Measurements from ENCODE around the gene INPP5D. TPM values are rescaled to one million over a fixed set of nuclear protein-coding genes. Genes with fewer than 3 reads are reported as not detected.
A peak's percentile ranks its signal among the peaks of the same experiment; 100 is the strongest.

INPP5D gene
- total and polyA plus RNA-seq, 2 donors (not counting 1 experiment from before 2014, with no cell fraction given) = 152 to 444 TPM

DNA sequence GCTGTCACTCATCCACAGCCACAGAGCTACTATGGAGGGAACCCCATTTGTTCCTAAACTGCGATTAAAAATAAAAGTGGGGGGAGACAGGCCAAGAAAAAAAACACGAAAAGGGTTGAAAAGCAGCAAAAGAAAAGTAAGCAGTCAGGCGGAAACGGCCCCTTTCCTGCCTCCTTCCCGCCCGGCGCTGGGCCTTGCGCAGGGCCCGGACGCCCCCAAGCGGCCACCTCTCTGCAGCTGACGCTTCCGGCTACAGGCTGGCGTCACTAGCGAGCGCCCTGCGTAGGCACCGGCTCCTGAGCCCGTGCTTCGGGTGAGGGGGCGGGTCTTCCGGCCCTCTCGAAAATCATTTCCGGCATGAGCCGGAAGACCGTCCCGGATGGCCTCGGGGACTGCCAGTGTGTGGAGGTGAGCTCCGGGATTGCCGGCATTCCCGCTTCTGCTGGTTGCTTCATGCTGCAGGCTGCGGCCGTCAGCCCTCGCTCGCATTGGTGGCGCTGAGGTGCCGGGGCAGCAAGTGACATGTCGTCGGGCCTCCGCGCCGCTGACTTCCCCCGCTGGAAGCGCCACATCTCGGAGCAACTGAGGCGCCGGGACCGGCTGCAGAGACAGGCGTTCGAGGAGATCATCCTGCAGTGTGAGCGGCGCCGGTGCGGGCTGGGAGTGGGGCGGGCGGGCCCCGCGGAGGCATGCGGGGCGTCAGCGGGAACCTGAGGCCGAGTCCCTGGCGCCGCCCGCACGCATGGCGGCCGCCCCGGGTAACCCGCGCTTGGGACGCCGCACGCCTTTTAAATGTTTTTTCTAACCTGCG lies 191.4 kb downstream of the INPP5D start, which contains the start of gene ATG16L1:
Gene ATG16L1, plus strand, starts transcription at position 368 of the 811 bp plus-strand sequence. Its CDS starts 155 bp downstream, at position 523.
- Histone ChIP-seq H3K4me2 (replicated peaks; ENCODE audit: low read depth, low read length, poor library complexity, severe bottlenecking) (peak within 1 kb of the TSS; percentile 81), H2AFZ (ENCODE audit: insufficient read depth, low read depth, low read length, poor library complexity, severe bottlenecking) (peak within 1 kb of the TSS; percentile 97), H3K9ac (ENCODE audit: low read length) (peak within 1 kb of the TSS; percentile 86), H3K27ac (ENCODE audit: low read length in 2 of 2) (peak within 1 kb of the TSS; percentile 72 to 81), H3K4me3 (ENCODE audit: control extremely low read depth in 1 of 5, extremely low read depth in 1 of 5, insufficient read depth in 1 of 5, low read depth in 2 of 5, low read length in 4 of 5) (peak within 1 kb of the TSS; percentile 81 to 94 (median 93)), H3K27me3 (replicated peaks in 1 of 4; ENCODE audit: control extremely low read depth in 1 of 4, control insufficient read depth in 3 of 4, insufficient read depth in 4 of 4, low read length in 3 of 4) (no peaks in the 10 kb centered on the region), H3K36me3 (replicated peaks in 1 of 2; ENCODE audit: control extremely low read depth in 1 of 2, control insufficient read depth in 1 of 2, extremely low read depth in 1 of 2, insufficient read depth in 2 of 2, low read length in 1 of 2) (peaks cover 0 to 10% of the 10 kb centered on the region in 2 experiments), H3K4me1 (ENCODE audit: control insufficient read depth in 2 of 2, insufficient read depth in 2 of 2, low read length in 2 of 2) (peaks cover 20 to 28% of the 10 kb centered on the region in 2 donors), H3K9me3 (ENCODE audit: control extremely low read depth in 1 of 3, control insufficient read depth in 2 of 3, insufficient read depth in 1 of 3, low read length in 2 of 3) (no peaks in the 10 kb centered on the region), H3K79me2 (ENCODE audit: control insufficient read depth, insufficient read depth, low read length) (peaks cover 51% of the 10 kb centered on the region), H4K20me1 (ENCODE audit: control insufficient read depth, insufficient read depth, low read length, poor library complexity, severe bottlenecking) (peaks cover 35% of the 10 kb centered on the region)
- no peaks in the 10 kb centered on the region for H3K27me3 Mint-ChIP-seq
- WGBS (ENCODE audit: insufficient coverage) = under 1% methylated on average over 68 of the region's 75 CpGs
- peaks cover 49% of the 10 kb centered on the region for H3K4me1 Mint-ChIP-seq
- H3K9me3 Mint-ChIP-seq (ENCODE audit: insufficient read depth) = no peaks in the 10 kb centered on the region
- POLR2A ChIA-PET = interaction anchor here (0.6 to 1.9 kb wide), 4 partner anchors 49 to 492 kb away, joined by 3 to 6 read pairs (median 4); partner anchors contain the start of gene INPP5D
- peak; percentile 99 for ATAC-seq (ENCODE audit: low read depth)
- peak within 1 kb of the TSS; percentile 96 for H3K4me3 Mint-ChIP-seq
- peak; percentile 96 for DNase-seq
- CTCF ChIA-PET = interaction anchor here (0.6 to 3.8 kb wide), 38 partner anchors 10 to 646 kb away, joined by 3 to 28 read pairs (median 4); partner anchors contain the start of genes INPP5D and SAG
- intact Hi-C loops (cut with micrococcal nuclease) = loop anchor here (1.0 to 5.0 kb wide), 12 partner anchors 16 to 645 kb away; partner anchors contain the start of gene INPP5D
- TF ChIP-seq CTCF (IDR thresholded peaks at IDR 0.05) (peak; percentile 93), EZH2 (IDR thresholded peaks at IDR 0.05; ENCODE audit: borderline replicate concordance, insufficient read depth, low read depth, low read length, poor library complexity, severe bottlenecking) (no peak)
- H3K27ac Mint-ChIP-seq = peak within 1 kb of the TSS; percentile 91
